Ectodermal cell (in vitro differentiated cells): ENCODE data around the gene GARRE1.

Experiments
- H3K27ac ChIP-seq: 2 replicates; pipeline ENCODE4 v1.7.0; 2013; ENCODE audit warnings: mild to moderate bottlenecking, low read depth, low read length; ENCODE audit not compliant: insufficient read depth, poor library complexity, severe bottlenecking
- H3K27me3 ChIP-seq: 2 replicates; pipeline ENCODE4 v1.7.0; 2013; ENCODE audit warnings: mild to moderate bottlenecking, low read length; ENCODE audit not compliant: insufficient read depth, control insufficient read depth, poor library complexity, severe bottlenecking
- H3K36me3 ChIP-seq: one replicate; pipeline ENCODE4 v1.7.0; 2013; ENCODE audit warnings: low read length; ENCODE audit not compliant: control insufficient read depth, insufficient read depth
- H3K4me1 ChIP-seq: one replicate; pipeline ENCODE4 v1.7.0; 2013; ENCODE audit warnings: low read length; ENCODE audit not compliant: control insufficient read depth, insufficient read depth
- H3K4me3 ChIP-seq: 2 replicates; pipeline ENCODE4 v1.7.0; 2013; ENCODE audit warnings: low read depth, low read length, control low read depth; ENCODE audit not compliant: insufficient read depth
- H3K9me3 ChIP-seq: 2 replicates; pipeline ENCODE4 v1.7.0; 2013; ENCODE audit warnings: mild to moderate bottlenecking, low read length, moderate library complexity; ENCODE audit not compliant: control insufficient read depth
- WGBS, 2 experiments: methylation state at CpG; one replicate each; pipeline ENCODE4 v1.1.7; 2013; ENCODE audit warnings: missing lambda C conversion rate in 2 of 2; 5-methylcytosine and 5-hydroxymethylcytosine counted together

GARRE1 gene

GRCh38 chr19:34259367-34260095, 5.2 kb downstream of the GARRE1 start:
- WGBS, 2 experiments: 88 to 94% methylated on average over 3 of the region's 3 CpGs
- Histone ChIP-seq H3K27me3 (no peaks in the 10 kb centered on the region), H3K27ac (no peak overlapping the region), H3K4me3 (no peak overlapping the region), H3K4me1 (peaks cover 18% of the 10 kb centered on the region), H3K36me3 (no peaks in the 10 kb centered on the region), H3K9me3 (no peaks in the 10 kb centered on the region)

- H3K9me3 ChIP-seq: no peaks in the 10 kb centered on the region
- no peak overlapping the region for H3K4me3 ChIP-seq
- H3K4me1 ChIP-seq: peaks cover 19% of the 10 kb centered on the region
- WGBS, 2 experiments: 39 to 47% methylated on average over 6 of the region's 6 CpGs
- H3K27me3 ChIP-seq: no peaks in the 10 kb centered on the region
- no peak overlapping the region for H3K27ac ChIP-seq
- H3K36me3 ChIP-seq: no peaks in the 10 kb centered on the region
Observed at GRCh38 chr19:34260771-34261173, 6.4 kb downstream of the GARRE1 start.

- Histone ChIP-seq H3K27me3 (no peaks in the 10 kb centered on the region), H3K27ac (no peak overlapping the region), H3K4me1 (peaks cover 18% of the 10 kb centered on the region), H3K4me3 (no peak overlapping the region), H3K36me3 (no peaks in the 10 kb centered on the region), H3K9me3 (no peaks in the 10 kb centered on the region)
- WGBS, 2 experiments: 93 to 95% methylated on average over 6 of the region's 6 CpGs
Observed at GRCh38 chr19:34261334-34262109, 7.2 kb downstream of the GARRE1 start.

DNA sequence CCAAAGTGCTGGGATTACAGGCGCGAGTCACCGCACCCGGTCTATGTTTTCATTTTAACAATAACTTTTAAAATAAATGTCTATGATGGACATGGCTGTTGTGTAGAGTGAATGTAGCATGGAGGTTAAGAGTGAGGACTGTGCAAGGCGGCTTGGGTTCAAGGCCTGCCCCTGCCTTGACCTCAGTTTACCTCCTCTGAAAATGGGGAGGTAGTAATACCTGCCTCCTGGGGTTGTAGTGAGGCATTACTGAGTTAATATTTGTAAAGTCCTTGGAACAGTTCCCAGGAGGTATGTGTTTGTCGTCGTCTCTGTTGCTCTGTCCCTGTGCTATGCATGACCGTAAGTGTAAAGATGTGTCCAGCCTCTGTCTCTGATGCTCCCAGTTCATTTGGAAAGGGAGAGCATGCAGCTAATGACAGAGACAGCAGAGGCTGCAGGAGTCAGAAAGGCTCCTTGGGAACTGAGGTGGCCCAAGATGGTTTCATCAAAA, 9.4 kb downstream of the GARRE1 start:
- peaks cover 18% of the 10 kb centered on the region for H3K4me1 ChIP-seq
- H3K27me3 ChIP-seq: no peaks in the 10 kb centered on the region
- WGBS, 2 experiments: 93 to 98% methylated on average over 5 to 8 of the region's 8 CpGs
- no peaks in the 10 kb centered on the region for H3K9me3 ChIP-seq
- no peak overlapping the region for H3K27ac ChIP-seq
- H3K4me3 ChIP-seq: no peak overlapping the region
- H3K36me3 ChIP-seq: no peaks in the 10 kb centered on the region

DNA sequence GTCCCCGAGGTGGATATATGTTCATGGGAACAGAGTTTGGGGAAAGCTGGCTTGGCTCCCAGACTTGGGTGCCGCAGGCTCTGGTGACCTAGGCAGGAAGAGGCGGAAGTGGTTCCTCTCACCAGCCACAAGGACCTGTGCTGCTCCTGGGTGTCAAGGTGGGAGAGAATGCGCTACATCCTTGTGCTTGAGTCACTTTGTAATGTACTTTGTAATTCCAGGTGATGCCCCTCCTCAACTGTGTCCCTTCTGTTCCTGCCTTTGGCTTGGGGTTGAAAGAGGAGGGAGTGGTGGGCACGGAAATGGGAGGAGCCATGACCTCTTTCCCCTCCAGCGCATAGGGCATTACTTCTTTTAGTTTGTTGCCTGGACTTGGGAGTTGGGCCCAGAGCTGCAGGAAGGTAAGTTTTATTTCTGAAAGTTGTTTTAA, 10.9 kb downstream of the GARRE1 start:
- Histone ChIP-seq H3K4me1 (peaks cover 18% of the 10 kb centered on the region), H3K27me3 (no peaks in the 10 kb centered on the region), H3K4me3 (no peak overlapping the region), H3K9me3 (no peaks in the 10 kb centered on the region), H3K27ac (no peak overlapping the region), H3K36me3 (no peaks in the 10 kb centered on the region)
- 81 to 88% methylated on average over 6 of the region's 6 CpGs for WGBS, 2 experiments

GRCh38 chr19:34269081-34269480, 14.7 kb downstream of the GARRE1 start:
- no peak overlapping the region for H3K27ac ChIP-seq
- H3K27me3 ChIP-seq: no peaks in the 10 kb centered on the region
- 91 to 92% methylated on average over 7 to 8 of the region's 8 CpGs for WGBS, 2 experiments
- no peaks in the 10 kb centered on the region for H3K36me3 ChIP-seq
- no peak overlapping the region for H3K4me3 ChIP-seq
- H3K9me3 ChIP-seq: no peaks in the 10 kb centered on the region
- H3K4me1 ChIP-seq: peaks cover 4% of the 10 kb centered on the region

GRCh38 chr19:34269489-34269888, 15.1 kb downstream of the GARRE1 start:
- Histone ChIP-seq H3K4me3 (no peak overlapping the region), H3K27me3 (no peaks in the 10 kb centered on the region), H3K4me1 (peaks cover 4% of the 10 kb centered on the region), H3K27ac (no peak overlapping the region), H3K9me3 (no peaks in the 10 kb centered on the region), H3K36me3 (no peaks in the 10 kb centered on the region)
- 77 to 97% methylated on average over 1 of the region's 2 CpGs for WGBS, 2 experiments

DNA sequence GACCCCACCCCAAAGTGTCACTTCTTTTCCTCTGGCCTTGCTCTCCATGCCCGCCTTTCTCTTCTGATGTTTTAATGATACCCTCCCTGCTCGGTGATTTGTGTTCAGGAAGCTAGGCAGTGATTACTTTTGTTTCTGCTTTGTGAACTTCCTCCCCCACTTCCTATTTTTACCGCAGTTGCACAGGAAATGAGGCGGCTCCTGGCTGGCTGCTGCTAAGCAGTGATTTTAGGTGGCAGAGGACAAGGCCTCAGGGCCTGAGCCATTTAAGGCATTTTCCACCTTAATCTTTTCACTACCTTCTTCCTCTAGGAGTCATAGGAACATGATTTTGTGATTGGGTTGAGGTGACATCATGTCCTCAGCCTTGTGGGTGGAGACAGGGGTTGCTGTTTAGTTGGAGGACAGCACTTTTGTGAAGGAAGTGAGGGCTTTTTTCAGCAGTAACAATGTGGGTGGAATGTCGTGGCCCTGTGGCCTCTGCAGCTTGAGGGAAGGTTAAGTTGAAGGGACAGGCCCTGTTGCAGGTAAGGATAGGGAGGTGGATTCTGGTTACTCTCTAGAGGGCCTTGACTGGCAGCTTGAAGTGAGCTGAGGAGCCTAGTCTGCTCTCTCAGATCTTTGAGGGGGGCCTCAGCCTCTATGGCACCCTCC, 15.7 kb downstream of the GARRE1 start:
- 79 to 83% methylated on average over 5 of the region's 5 CpGs for WGBS, 2 experiments
- Histone ChIP-seq H3K36me3 (no peaks in the 10 kb centered on the region), H3K27ac (no peak overlapping the region), H3K4me1 (peaks cover 2% of the 10 kb centered on the region), H3K4me3 (no peak overlapping the region), H3K9me3 (no peaks in the 10 kb centered on the region), H3K27me3 (no peaks in the 10 kb centered on the region)

DNA sequence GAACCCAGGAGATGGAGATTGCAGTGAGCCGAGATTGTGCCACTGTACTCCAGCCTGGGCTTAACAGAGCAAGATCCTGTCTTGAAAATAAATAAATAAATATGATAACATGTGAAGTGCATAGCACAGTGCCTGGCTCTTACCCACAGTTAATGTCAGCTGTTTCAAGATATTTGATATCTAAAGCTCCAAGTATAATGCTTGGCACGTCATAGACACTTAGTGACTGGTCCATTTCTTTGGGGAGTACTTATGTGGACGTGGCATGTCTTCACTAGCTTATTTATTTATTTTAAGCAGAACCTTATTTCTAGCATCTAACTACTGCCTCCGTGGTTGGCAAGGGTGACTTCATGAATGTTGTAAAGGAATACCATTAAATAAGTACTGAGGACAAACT, 18.8 kb downstream of the GARRE1 start:
- Histone ChIP-seq H3K4me1 (peaks cover 5% of the 10 kb centered on the region), H3K4me3 (no peak overlapping the region), H3K27me3 (no peaks in the 10 kb centered on the region), H3K36me3 (no peaks in the 10 kb centered on the region), H3K27ac (no peak overlapping the region), H3K9me3 (no peaks in the 10 kb centered on the region)
- 95 to 98% methylated on average over 2 to 4 of the region's 4 CpGs for WGBS, 2 experiments

- Histone ChIP-seq H3K9me3 (no peaks in the 10 kb centered on the region), H3K4me1 (peaks cover 5% of the 10 kb centered on the region), H3K27me3 (no peaks in the 10 kb centered on the region), H3K4me3 (no peak overlapping the region), H3K36me3 (no peaks in the 10 kb centered on the region), H3K27ac (no peak overlapping the region)
- 88 to 89% methylated on average over 7 of the region's 7 CpGs for WGBS, 2 experiments
Observed at GRCh38 chr19:34274284-34274826, 20.0 kb downstream of the GARRE1 start.
